Measurements from ENCODE around the gene BAIAP2L1. TPM values are rescaled to one million over a fixed set of nuclear protein-coding genes. Genes with fewer than 3 reads are reported as not detected.

BAIAP2L1 gene
- total RNA-seq, 1 experiment from 2014 or later = 120 TPM

- CTCF ChIA-PET = no interaction called here
- no peaks in the 10 kb centered on the region for H3K27me3 ChIP-seq (ENCODE audit: control insufficient read depth, insufficient read depth, low read length)
- no TSS peak for BruUV-seq (replicated peaks)
- intact Hi-C loops (cut with micrococcal nuclease; ENCODE audit: unreplicated experiment) (no loop called here), in situ Hi-C loops (cut with HindIII; ENCODE audit: low pct_unique_long_range_greater_than_20kb, low sequenced_read_pairs) (no loop called here)
- no peaks in the 10 kb centered on the region for H3K4me1 ChIP-seq (ENCODE audit: control insufficient read depth, insufficient read depth, low read length)
- H3K9me3 ChIP-seq (ENCODE audit: control insufficient read depth, insufficient read depth, low read depth, low read length) = no peaks in the 10 kb centered on the region
- no peak for ATAC-seq
- TF ChIP-seq SIN3A (IDR thresholded peaks at IDR 0.05; ENCODE audit: borderline replicate concordance, insufficient read depth, low read depth, low read length) (no peak), CTCF (IDR thresholded peaks at IDR 0.05) (no peak), TCF7L2 (IDR thresholded peaks at IDR 0.05; ENCODE audit: low read depth, low read length) (no peak), POLR2AphosphoS5 (IDR thresholded peaks at IDR 0.05; ENCODE audit: low read depth, low read length) (no peak), REST (IDR thresholded peaks at IDR 0.05; ENCODE audit: insufficient read depth in 1 of 2, low read depth in 2 of 2, low read length in 1 of 2) (no peak)
- H3K4me3 ChIP-seq (ENCODE audit: low read depth in 2 of 2, low read length in 2 of 2) = no peak overlapping the region
- no peaks in the 10 kb centered on the region for H3K36me3 ChIP-seq (ENCODE audit: control insufficient read depth, insufficient read depth, low read length)
- no peak overlapping the region for H3K27ac ChIP-seq (ENCODE audit: low read length)
- POLR2A ChIA-PET = no interaction called here
- DNase-seq (ENCODE audit: low read depth, low spot score) = no peak
Observed at GRCh38 chr7:98439484-98439883, 38.6 kb upstream of the BAIAP2L1 start.

- no peaks in the 10 kb centered on the region for H3K9me3 ChIP-seq (ENCODE audit: control insufficient read depth, insufficient read depth, low read depth, low read length)
- intact Hi-C loops (cut with micrococcal nuclease; ENCODE audit: unreplicated experiment) = no loop called here
- TF ChIP-seq REST (IDR thresholded peaks at IDR 0.05; ENCODE audit: insufficient read depth in 1 of 2, low read depth in 2 of 2, low read length in 1 of 2) = no peak
- no peak for TF ChIP-seq CTCF (IDR thresholded peaks at IDR 0.05)
- no peak for TF ChIP-seq TCF7L2 (IDR thresholded peaks at IDR 0.05; ENCODE audit: low read depth, low read length)
- TF ChIP-seq POLR2AphosphoS5 (IDR thresholded peaks at IDR 0.05; ENCODE audit: low read depth, low read length) = no peak
- DNase-seq (ENCODE audit: low read depth, low spot score) (no peak), ATAC-seq (no peak)
- H3K36me3 ChIP-seq (ENCODE audit: control insufficient read depth, insufficient read depth, low read length) = no peaks in the 10 kb centered on the region
- BruUV-seq (replicated peaks) = no TSS peak
- no peak overlapping the region for H3K4me3 ChIP-seq (ENCODE audit: low read depth in 2 of 2, low read length in 2 of 2)
- CTCF ChIA-PET = interaction anchor here (0.6 kb wide), 1 partner anchor 157 kb away, joined by 5 read pairs; no protein-coding TSS in a partner anchor
- no peak overlapping the region for H3K27ac ChIP-seq (ENCODE audit: low read length)
- no peaks in the 10 kb centered on the region for H3K27me3 ChIP-seq (ENCODE audit: control insufficient read depth, insufficient read depth, low read length)
- no peaks in the 10 kb centered on the region for H3K4me1 ChIP-seq (ENCODE audit: control insufficient read depth, insufficient read depth, low read length)
- in situ Hi-C loops (cut with HindIII; ENCODE audit: low pct_unique_long_range_greater_than_20kb, low sequenced_read_pairs) = no loop called here
- POLR2A ChIA-PET = no interaction called here
Observed at GRCh38 chr7:98434087-98434486, 33.2 kb upstream of the BAIAP2L1 start.

All from Panc1 (cell line).